Measurements from ENCODE around the gene TENT4A.

The TENT4A gene

DNA sequence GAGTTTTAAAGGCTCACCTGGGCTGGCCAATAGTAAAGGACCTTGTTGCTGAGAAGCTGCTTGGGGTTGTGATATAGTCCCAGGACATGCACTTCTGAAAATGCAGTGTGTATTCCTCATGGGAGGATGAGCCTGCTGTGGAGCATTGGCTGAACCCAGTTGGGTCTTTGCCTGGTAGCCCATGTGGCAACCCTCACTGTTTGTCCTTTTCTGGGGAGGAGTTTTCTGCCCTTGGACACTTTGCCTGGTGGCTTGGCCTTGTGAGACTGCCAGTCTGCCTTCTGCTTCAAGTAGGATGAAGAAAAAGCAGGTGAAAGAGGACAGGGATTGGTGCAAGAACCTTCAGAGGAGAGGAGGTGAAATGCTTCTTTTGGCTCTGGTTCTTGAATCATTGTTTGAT lies 4.0 kb downstream of the TENT4A start:
- no peak for DNase-seq (ENCODE audit: low read depth in 2 of 2)

DNA sequence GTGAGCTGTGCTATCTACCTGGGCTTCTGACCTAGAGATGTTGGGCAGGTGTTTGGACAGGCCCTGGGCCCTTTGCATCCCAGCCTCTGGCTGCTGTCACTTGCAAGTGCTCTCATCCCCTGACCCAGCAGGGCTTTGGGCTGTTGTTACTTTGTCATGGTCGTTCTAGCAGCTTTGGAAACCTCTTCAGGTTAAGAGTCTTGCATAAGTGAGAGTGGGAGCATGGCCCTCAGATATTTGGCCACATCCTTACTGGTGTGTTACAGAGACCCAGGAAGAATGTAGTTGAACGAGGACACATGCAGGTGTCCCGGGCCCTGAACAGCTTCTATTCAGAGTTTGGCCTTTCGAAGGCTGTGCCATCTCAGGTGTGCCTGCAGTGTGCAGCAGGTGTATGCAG lies 4.5 kb downstream of the TENT4A start:
- DNase-seq (ENCODE audit: low read depth in 2 of 2), result no peak

DNA sequence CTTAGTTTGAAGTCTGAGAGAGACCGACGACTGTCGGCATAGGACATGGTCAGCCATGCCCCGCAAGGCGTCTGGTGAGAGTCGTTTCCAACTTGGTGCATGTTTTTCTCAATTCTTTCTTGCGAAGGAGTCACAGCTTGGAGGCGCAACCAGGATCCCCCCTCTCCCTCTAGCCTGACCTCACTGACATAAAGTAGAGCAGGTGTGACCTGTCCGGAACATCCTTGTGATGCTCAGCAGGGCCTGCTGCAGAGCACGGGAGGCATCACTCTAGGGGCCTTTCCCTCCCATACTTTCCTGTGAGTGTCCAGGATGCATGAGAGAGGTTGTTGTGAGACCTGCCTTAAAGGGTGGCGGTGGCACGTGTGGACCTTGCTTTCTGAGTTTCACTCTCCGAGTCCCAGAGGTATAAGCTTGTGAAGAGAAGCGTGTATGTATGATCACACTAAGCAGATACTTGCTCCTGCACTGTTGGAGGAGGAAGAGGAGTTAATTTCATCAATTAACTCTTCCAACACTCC lies 5.0 kb downstream of the TENT4A start:
- no peak for DNase-seq (ENCODE audit: low read depth in 2 of 2)

GRCh38 chr5:6718718-6719117 lies 5.5 kb downstream of the TENT4A start:
- no peak for DNase-seq (ENCODE audit: low read depth in 2 of 2)

GRCh38 chr5:6719417-6719816 lies 6.2 kb downstream of the TENT4A start:
- DNase-seq (ENCODE audit: low read depth in 2 of 2), result no peak

DNA sequence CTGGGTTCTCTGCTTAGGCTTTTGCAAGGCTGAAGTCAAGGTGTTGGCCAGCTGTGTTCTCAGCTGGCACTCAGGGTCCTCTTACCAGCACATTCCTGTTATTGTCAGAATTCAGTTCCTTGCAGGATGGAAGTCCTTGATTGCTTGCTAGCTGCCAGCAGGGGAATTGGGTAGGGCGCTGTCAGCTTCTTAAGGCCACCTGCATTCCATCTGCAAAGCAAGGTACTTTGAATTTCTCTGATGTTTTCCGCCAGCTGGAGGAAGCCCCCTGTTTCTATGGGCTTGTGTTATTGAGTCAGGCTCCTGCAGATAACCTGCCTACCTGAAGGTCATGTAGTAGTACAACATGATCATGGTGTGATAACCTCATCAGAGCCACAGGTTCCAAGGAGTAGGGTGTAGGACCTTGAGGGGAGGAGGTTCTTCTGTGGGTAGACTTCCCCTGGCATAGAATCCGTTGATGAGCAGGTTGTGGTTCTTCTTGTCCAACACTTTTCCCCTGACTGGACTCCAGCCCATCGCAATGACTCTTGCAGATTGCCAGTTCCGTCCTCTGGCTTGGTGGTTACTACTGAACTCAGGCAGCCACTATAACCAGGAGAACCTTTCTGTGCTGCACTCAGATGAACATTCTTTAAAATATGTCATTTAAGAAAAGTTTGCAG lies 6.8 kb downstream of the TENT4A start:
- no peak for DNase-seq (ENCODE audit: low read depth in 2 of 2)

- DNase-seq (ENCODE audit: low read depth in 2 of 2), result no peak
Observed at GRCh38 chr5:6720561-6720921, 7.3 kb downstream of the TENT4A start.

DNA sequence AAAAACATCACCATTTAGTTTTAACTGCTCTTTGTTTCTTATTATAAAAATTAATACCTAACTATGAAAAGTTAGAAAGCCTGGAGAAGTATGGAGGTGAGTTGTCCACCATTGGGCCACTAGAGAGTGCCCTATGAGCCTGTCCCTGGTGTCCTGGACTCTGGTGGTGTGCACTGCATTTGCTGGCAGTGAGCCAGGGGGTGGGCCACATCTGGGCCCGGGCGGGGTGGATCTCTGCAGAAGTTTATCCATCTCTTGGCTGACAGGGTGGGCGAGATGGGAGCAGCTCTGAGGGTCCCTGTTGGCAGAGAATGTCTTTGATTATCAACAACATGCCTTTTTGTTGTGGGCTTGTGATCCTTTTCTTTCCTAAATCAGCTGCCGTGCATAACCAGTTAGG lies 8.2 kb downstream of the TENT4A start:
- DNase-seq (ENCODE audit: low read depth in 2 of 2), result no peak

DNA sequence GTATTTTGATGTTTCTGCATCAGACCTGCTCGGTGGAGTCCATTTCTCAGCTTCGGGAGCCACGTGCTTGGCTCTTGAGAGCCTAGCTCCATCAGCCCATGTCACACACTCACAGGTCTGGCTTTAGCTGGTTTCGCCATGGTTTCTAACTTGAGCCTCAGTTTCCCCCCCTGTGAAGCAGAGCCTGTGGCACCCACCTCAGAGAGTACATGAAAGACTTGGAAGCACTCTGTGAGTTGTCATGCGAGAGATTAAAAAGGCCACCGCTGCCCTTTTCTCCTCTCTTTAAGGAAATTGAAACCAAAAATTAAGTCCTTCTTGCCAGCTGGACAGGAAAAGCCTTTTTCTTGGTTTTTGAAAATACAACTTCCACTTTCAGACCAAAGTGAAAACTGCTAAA lies 8.8 kb downstream of the TENT4A start:
- no peak for DNase-seq (ENCODE audit: low read depth in 2 of 2)

GRCh38 chr5:6723122-6723815 lies 10.0 kb downstream of the TENT4A start:
- no peak for DNase-seq (ENCODE audit: low read depth in 2 of 2)

DNA sequence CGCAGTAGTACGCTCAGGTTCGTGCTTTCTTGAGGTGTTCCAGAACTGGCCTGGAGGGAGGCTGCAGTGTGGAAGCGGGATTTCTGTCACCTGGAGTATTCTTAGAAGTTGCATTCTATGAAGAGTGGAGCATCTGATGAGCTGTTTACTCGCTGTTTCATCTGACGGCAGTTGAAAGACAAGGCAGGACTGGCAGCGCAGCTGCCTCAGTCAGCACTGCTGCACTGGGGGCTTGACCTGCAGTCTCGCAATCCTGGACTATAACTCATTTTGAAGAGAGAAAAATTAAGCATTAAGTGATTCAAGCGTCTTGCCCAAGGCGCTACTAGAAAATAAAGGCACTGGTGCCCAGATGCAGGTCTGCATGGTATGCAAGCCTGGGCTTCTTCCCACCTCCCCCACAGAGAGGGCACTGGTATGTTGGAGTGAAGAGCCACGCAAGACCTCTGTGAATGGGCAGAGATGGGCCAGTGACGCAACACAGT lies 10.6 kb downstream of the TENT4A start:
- DNase-seq (ENCODE audit: low read depth in 2 of 2), result no peak

- no peak for DNase-seq (ENCODE audit: low read depth in 2 of 2)
Observed at GRCh38 chr5:6724321-6724929, 11.2 kb downstream of the TENT4A start.

- DNase-seq (ENCODE audit: low read depth in 2 of 2), result no peak
Observed at GRCh38 chr5:6725421-6725820, 12.2 kb downstream of the TENT4A start.

DNA sequence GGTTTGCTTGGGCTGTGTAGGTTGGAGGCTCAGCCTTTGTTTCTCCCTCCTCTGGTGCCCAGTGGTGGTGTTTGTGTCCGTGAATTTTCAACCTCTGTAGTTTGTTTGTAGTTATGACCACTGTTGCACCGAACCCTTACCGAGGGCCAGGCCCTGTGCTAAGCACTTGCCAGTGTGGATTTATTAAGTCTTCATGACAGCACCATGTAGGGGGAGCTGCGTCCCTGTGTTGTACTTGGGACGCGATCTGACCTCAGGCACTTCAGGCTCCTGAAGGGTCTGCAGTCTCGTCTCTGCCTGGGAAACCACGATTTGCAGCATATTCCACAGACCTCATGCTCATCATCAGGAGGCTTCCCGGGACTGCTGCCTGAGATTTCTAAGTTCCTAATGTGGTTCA lies 12.8 kb downstream of the TENT4A start:
- no peak for DNase-seq (ENCODE audit: low read depth in 2 of 2)

DNA sequence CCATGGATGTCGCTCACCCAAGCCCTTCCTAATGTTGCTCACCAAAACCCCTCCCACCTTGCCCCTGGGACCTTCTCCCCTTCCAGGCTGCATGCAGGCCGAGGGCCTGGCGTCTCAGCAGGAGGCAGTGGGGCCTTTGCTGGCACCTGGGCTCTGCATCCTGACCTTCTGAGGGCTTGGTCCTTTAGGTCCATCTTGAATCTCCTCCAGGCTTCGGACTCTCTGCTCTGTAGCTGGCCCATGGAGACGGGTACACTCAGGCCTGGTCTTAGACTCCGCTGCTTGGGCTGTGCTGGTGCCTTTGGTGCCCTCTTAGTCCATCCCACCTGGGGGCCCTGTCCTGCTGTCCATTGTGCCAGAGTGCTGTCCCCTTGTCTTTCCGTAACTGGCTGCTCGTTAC lies 14.0 kb downstream of the TENT4A start:
- DNase-seq (ENCODE audit: low read depth in 2 of 2), result no peak

DNA sequence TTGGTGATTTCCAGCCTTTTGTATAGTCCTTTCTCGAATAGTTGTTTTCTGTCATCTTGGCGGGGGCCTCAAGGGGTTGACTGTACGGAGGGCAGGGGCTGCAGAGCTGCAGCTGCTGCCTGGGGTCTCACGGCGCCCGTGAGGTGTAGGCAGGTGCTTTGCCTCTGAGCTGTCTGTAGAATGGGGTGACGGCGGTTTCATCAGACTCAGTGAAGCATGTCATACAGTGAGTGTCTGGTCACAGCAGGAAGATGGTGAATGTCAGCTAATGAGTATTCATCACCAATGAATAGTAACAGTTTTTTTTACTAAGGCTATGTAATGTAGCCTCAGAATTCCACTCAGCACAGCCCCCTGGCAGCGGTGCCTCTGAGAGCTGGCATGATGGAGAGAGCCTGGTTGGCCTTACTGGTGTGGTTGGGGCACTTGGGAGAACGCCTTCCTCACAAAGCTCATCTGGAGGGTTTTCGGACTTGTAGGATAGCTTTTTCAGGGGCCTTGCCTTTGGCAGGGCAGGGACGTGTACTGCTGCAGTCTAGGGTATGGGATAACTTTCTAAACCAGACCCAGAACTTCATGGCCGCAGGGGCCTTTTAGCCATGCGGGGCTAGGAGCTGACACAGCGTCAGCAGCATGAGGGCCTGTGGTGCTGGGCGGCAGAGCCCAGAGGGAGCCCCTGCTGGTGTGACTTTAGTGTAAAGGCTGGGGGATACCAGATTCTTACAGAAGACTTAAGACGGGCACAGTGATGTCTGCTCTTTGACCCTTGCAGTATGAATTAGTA lies 15.0 kb downstream of the TENT4A start:
- DNase-seq (ENCODE audit: low read depth in 2 of 2), result no peak

GRCh38 chr5:6728795-6729183 lies 15.6 kb downstream of the TENT4A start:
- no peak for DNase-seq (ENCODE audit: low read depth in 2 of 2)

DNA sequence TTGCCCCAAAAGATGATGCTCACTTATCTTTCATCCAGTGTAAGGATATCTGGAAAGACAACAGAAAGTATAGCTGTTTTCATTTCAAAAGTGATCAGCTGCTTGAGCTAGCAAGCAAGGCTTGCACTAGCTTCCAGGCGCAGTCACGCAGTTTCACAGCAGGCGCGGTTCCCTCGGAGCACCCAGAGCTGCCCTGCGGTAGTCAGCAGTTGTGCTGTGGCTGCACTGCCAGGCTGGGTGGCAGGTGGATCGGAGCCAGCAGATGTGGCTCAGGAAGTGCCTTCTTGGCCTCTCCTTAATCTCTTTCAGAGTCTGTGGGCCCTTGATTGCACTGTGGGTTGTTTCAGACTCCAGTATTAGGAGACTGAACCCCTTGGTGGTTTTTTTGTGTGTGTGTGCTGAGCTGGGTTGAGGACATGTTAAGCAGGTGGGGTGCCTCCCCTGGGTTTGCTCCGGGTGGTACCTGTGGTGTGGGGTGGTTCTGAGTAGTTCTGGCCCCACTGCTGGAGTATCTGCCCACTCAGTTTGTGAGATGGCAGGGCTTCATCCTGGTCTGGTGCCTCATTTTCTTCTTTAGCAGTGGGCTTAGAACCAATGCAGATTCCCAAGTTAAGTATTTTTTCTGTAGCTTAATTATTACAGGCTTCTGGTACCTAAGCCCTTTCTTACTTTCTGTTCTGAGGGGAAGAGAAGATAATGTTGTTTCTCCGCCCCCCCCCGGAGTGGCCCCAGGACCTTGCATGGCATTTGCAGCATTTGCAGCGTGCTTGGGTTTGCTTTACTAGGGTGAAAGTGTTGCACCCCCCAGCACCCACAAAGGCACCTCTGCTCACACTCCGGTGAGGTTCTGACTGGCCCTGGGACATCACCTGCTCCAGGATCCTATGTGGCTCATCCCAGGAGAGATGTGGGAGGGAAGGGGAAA lies 16.4 kb downstream of the TENT4A start:
- no peak for DNase-seq (ENCODE audit: low read depth in 2 of 2)

DNA sequence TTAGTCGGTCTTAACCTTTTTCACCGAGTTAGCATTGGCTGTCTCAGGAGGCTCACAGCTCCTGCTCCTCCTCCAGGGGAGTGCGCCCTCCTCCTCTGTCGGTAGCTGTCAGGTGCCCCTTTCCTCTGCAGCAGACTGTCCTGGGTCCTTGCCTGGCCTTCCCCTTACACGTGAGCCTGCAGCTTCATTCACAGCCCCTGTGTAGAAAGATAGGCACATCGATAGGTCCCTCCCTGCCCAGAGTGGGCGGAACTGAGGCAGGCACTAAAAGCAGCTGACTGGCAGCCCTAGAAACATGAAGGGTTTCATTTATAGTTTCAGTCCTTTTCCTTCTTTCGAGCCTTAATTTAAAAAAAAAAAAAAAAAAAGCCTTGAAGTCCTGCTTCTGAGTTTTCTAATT lies 17.2 kb downstream of the TENT4A start:
- no peak for DNase-seq (ENCODE audit: low read depth in 2 of 2)

DNA sequence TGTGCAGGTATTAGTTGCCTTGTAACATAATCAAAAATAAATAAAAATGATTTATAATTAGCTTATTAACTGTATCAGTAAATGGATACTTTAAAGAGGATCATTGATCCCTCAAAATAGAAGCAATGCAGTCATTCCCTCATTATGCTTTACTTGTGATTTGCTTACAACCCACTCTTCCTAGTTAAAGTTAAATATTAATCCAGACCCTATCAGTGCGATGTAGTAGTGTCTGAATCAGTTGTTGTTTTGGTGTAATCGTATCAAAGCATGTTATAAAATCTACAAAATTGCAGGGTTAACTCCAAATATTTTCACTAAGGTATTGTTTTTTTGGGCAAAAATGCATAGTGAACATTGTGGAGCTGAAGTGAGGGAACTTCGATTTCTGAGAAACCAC lies 17.6 kb downstream of the TENT4A start:
- no peak for DNase-seq (ENCODE audit: low read depth in 2 of 2)

Data from stimulated activated CD8-positive, alpha-beta memory T cell treated with anti-CD3 and anti-CD28 coated beads, Interleukin-2, amount 100 ng/mL, for 1 hour (primary cell).